GM11168 (cell line): ENCODE measurements around the gene GDPD4.

Source experiments
- in situ Hi-C: fragments of 300-500 bp; cut with MboI; formaldehyde crosslinking; loops from one replicate; pipeline ENCODE4 v1.12.0; 2022; ENCODE audit warnings: low sequenced_read_pairs; ENCODE audit not compliant: unreplicated experiment

Gene GDPD4, protein sequence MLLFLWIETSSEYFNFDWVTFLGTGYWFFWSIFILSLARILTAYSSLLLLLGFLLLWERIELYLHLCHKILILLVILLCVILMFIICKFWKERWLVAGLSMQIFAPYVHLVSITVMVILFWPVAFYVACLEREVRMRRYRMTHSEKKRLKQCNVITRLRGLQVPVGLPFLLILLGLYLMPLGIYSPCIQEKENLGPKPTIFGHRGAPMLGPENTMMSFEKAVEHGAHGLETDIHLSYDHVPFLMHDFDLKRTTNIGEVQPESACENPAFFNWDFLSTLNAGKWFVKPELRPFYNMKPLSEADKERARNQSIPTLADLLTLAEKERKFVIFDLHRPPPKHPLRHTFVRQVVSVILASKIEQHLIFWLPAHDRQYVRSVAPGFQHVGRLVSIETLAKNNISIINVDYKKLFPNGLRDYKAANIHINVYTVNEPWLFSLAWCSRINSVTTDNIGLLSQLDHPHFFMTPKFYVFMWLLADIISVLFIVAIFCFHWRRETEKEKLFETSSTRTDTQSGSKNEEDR

GRCh38 chr11:77301510-77301909 lies at the start of gene GDPD4:
GDPD4 (minus strand) TSS chr11:77301686; CDS start chr11:77285137, 16,549 bp downstream.
- in situ Hi-C loops = no loop called here

GRCh38 chr11:77347948-77348347 lies 46.5 kb upstream of the GDPD4 start:
- in situ Hi-C loops = no loop called here

DNA sequence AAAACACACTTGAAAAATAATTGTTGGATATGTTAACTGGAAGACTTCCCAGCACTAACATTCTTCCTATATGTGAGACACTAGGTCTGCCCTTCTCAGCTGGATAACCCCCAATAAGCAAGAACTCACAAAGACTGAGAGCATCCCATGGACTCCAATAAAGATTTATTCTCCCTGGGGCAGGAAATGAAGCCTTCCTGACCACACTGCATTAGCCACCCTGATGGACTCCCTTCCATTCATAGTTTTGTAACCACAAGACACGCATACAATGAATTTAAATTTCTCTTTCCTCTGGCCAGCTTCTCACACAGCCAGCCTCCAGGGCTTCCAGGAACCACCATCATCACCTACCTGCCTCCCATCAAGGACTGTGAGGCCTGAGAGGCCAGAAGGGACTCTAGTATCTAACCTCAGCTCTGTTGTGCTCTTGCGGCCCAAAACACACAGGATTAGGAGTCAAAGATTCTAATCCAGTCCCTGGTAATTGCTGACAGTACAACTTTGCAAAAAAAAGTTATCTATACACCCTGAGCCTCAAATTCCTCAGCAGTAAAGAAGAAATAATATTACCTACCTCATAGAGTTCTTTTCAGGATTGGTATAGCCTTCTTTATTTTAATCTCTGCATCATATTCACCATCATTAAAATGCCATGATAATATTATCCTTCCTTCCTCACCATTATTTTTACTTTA lies 45.6 kb upstream of the GDPD4 start:
- in situ Hi-C loops = no loop called here

DNA sequence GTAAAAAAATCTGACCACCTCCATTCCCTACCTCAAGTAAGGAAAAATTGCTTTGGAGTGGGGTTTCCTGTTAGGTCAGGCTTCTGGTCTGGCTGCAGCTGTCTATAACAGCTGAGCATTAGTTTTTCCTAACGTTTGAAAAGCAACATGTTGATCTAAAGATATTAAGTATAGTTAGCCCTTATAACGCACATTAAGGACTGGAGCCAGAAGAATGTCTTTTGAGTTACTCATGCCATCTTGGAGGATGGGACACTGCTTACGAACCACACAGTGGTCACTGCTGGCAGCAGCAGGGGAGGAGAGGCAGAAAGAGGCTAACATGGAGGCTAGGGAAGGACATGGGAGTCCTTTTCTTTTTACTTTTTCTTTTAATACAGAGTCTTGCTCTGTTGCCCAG lies 44.1 kb upstream of the GDPD4 start:
- in situ Hi-C loops = no loop called here

DNA sequence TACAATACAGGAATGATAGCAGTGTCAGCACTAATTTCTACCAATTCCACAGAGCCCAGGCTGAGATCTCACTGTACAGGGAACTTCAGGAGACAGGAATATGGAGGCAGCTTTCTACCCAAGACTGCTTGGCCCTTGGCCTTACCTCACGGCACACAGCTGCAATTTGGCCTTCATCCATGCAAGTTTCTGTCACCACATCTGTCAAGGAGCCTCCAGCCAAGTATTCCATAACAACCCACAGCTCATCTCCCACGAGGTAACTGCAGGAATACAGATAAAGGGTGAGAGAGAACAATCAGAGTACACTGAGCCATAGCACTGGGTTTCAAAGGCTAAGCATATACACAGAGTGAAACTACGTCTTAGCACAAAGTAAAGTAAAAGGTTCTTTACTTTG lies 39.0 kb upstream of the GDPD4 start:
- in situ Hi-C loops = no loop called here

DNA sequence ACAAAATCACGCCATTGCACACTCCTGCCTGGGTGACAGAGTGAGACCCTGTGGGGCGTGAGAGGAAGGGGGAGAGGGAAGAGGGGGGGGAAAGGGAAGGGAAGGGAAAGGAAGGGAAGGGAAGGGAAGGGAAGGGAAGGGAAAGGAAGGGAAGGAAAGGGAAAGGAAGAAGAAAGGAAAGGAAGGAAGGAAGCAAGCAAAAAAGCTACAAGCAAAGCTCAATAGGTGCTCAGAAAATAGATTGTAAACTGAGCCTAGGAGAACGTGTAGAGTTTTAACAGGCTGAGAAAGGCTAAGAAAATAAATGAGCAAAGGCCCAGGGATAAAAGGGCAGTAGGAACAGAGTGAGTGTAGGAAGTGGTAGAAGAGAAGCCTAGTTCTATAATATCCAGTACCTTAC lies 30.8 kb upstream of the GDPD4 start:
- in situ Hi-C loops = no loop called here

GRCh38 chr11:77325159-77325558 lies 23.7 kb upstream of the GDPD4 start:
- in situ Hi-C loops = no loop called here

GRCh38 chr11:77324508-77324907 lies 23.0 kb upstream of the GDPD4 start:
- in situ Hi-C loops = no loop called here

- in situ Hi-C loops = no loop called here
Measured at GRCh38 chr11:77322926-77323590, 21.6 kb upstream of the GDPD4 start.

- in situ Hi-C loops = no loop called here
Measured at GRCh38 chr11:77322506-77322905, 21.0 kb upstream of the GDPD4 start.

DNA sequence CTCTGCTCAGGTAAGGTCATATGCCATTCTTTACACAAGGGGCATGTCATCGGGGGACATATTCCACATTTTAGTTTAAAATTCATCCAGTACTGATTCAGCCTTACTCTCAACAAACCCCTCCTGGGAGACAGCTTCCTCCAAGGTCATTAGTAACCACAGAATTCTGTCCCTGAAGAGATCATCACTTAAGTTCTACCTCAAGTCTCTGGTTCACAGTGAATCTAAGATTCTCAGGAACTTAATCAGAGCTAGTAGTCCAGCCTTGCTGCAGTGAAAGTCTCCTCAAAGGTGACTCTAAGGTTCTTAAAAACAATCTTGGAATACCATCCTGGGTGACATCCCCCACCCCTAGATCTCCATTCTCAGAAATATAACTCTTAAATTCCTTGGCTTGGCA lies 18.9 kb upstream of the GDPD4 start:
- in situ Hi-C loops = no loop called here

DNA sequence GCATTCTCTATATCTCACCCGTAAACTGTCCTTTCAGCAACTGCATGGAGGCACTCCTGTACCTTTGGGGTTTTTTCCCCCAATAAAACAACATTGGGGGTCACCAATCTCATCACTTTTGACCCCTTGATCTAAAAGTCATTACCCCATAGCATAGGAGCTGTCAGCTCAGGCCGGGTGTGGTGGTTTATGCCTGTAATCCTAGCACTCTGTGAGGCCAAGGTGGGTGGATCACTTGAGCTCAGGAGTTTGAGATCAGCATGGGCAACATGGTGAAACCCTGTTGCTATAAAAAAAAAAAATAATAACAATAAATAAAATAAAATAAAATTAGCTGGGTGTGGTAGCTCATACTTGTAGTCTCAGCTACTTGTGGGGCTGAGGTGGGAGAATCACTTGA lies 17.1 kb upstream of the GDPD4 start:
- in situ Hi-C loops = no loop called here

- in situ Hi-C loops = no loop called here
Measured at GRCh38 chr11:77316733-77317342, 15.4 kb upstream of the GDPD4 start.

- in situ Hi-C loops = no loop called here
Measured at GRCh38 chr11:77312107-77312506, 10.6 kb upstream of the GDPD4 start.

GRCh38 chr11:77311701-77312100 lies 10.2 kb upstream of the GDPD4 start:
- in situ Hi-C loops = no loop called here

DNA sequence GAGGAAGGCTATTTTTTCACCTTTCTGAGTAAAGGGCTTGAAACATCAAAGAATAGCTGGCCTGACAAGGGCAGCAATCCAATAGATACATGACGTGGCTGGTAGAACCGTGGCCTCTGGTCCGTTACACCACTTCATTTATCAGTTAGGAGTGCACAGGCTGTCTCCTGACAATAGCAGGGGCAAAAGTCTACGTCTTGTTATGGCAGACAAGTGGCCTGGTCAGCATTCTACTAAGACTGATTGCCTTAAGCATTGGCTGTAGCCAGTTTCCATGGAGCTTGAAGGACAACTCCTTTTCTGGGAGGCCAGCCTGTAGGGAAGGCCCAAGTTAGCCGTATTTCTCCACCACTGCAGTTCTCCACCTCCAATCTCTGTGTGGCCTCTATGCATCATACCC lies 9.2 kb upstream of the GDPD4 start:
- in situ Hi-C loops = no loop called here

DNA sequence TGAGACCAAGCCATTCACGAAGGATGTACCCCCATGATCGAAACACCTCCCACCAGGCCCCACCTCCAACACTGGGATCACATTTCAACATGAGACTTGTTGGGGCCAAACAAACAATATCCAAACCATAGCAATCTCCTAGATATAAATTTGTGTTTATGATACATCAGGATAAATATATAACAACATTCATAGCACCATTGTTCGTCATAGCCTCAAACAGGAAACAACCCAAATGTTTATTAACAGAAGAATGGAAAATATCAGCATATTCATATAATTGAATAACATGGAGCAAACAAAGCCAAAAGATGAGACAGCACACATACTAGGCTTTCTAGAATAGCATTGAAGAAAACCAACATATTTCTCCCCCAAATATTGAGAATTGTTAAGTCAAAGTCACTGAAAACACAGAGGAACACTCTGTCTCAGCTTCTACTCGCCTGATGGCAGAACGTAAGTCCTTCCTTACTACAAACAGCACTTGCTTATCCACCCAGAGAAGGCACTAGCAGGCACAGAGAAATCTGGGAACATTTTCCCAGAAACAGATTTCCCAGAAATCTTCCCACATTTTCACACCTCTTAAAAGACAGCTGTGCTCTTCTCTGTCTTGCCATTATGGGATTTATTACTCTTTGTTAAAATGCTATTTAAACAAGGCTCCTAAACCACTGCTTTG lies 8.1 kb upstream of the GDPD4 start:
- in situ Hi-C loops = no loop called here

DNA sequence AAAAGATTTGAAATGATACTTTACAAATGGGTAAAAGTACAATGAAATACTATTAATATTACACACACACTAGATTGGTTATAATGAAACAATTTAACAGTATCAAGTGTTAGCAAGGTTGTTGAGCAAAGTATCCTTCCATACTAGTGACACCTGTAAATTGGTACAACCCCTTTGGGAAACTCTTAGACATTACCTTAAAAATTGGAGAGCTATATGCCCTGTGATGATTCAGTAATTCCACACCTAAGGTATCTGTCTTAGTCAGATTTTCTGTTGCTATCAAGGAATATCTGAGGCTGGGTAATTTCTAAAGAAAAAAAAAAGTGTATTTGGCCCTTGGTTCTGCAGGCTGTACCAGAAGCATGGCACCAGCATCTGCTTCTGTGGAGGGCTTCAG lies 7.4 kb upstream of the GDPD4 start:
- in situ Hi-C loops = no loop called here

DNA sequence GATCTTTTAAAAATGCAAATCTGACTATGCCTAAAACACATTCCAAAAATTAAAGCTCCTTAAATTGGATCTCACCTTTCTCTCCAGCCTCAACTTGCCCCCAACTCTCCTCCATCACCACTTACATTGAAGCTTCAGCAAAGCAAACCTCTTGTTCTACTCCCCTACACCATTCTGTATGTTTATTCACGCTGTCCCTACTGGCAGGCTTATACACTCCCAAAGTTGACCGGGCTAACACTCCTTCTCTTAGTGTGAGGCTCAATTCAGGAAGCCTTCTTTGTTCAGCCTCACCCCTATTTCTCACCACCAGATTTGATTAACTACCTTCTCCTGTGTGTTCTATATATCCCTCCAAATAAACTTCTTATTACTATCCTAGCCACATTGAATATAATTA lies 1.8 kb upstream of the GDPD4 start:
- in situ Hi-C loops = no loop called here

DNA sequence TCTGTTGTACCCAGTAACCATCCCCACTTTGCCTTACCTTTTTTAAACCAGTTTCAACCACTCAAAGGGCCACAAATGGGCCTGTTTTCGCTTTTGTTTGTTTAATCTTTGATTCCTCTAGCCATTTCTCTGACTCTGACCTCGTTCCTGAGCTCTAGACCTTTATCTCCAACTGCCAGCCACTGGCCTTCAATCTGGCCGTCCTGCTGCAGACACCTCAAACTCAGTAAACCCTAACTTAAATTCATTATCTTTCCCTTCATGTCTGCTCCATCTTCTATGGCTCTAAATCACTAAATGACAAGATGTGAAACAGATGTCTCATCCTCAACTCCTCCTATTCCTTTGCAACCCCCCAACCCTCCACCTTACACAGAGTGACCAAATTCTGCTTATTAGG lies 1.3 kb upstream of the GDPD4 start:
- in situ Hi-C loops = no loop called here
